IMR-90 (cell line): ENCODE results near the gene C1orf116. TPM values are rescaled to one million over a fixed set of nuclear protein-coding genes. Genes with fewer than 3 reads are reported as not detected.

ENCODE experiments used
- ATAC-seq: fragments of 200-7000 bp; cut with Tn5 transposase; 2 replicates; pipeline ENCODE4 v1.9.1; 2020; ENCODE audit warnings: low read depth, mild to moderate bottlenecking, moderate library complexity
- BruUV-seq: library from RNA; stranded (reverse); fragments of 400-500 nt; replicated peaks from 2 replicates; lab custom pipeline; 2021; lab: Mats Ljungman, UMichigan
- CTCF ChIA-PET: fragments of 300-600 bp; formaldehyde crosslinking; extraction: SDS; loops from one replicate; lab custom pipeline; 2021; ENCODE audit warnings: antibody characterized with exemption; lab: Yijun Ruan, JAX
- POLR2A ChIA-PET: fragments of 300-600 bp; sonication (Branson Sonifier 250); formaldehyde crosslinking; loops from one replicate; lab custom pipeline; 2022; ENCODE audit warnings: antibody characterized with exemption; ENCODE audit not compliant: unreplicated experiment; lab: Charles Lee
- DNase-seq: peaks from one replicate; pipeline ENCODE4 v3.0.0; 2013
- H2AFZ ChIP-seq: replicated peaks from 2 replicates; pipeline ENCODE3; 2013; ENCODE audit warnings: low read length, mild to moderate bottlenecking; ENCODE audit not compliant: poor library complexity
- H2AK5ac ChIP-seq: 2 replicates; pipeline ENCODE4 v1.6.1; 2013; ENCODE audit warnings: low read depth, low read length, inconsistent platforms
- H2AK9ac ChIP-seq: replicated peaks from 2 replicates; pipeline ENCODE3; 2013; ENCODE audit warnings: mild to moderate bottlenecking, low read depth, low read length, moderate library complexity; ENCODE audit not compliant: poor library complexity
- H2BK120ac ChIP-seq: 2 replicates; pipeline ENCODE4 v1.6.1; 2013; ENCODE audit warnings: low read depth, low read length, inconsistent platforms
- H2BK15ac ChIP-seq: 3 replicates; pipeline ENCODE4 v1.6.1; 2013; ENCODE audit warnings: low read depth, low read length, inconsistent platforms
- H2BK20ac ChIP-seq: 2 replicates; pipeline ENCODE4 v1.6.1; 2013; ENCODE audit warnings: low read depth, mild to moderate bottlenecking, inconsistent platforms, low read length, moderate library complexity
- H2BK5ac ChIP-seq: 2 replicates; pipeline ENCODE4 v1.6.1; 2013; ENCODE audit warnings: mild to moderate bottlenecking, low read depth, low read length, inconsistent platforms; ENCODE audit not compliant: poor library complexity, severe bottlenecking
- H3K14ac ChIP-seq: replicated peaks from 2 replicates; pipeline ENCODE4 v1.6.1; 2013; ENCODE audit warnings: low read depth, low read length, inconsistent platforms
- H3K18ac ChIP-seq: 2 replicates; pipeline ENCODE4 v1.6.1; 2013; ENCODE audit warnings: low read depth, low read length, control low read depth
- H3K23ac ChIP-seq: 2 replicates; pipeline ENCODE4 v1.6.1; 2013; ENCODE audit warnings: low read depth, low read length, inconsistent platforms
- H3K27ac ChIP-seq: 2 replicates; pipeline ENCODE4 v1.5.1; 2013; ENCODE audit warnings: mild to moderate bottlenecking, control low read depth, low read length; ENCODE audit not compliant: insufficient read depth
- H3K27me3 ChIP-seq: 2 replicates; pipeline ENCODE4 v1.6.1; 2013; ENCODE audit warnings: low read length; ENCODE audit not compliant: control insufficient read depth, insufficient read depth
- H3K36me3 ChIP-seq: 2 replicates; pipeline ENCODE4 v1.6.1; 2013; ENCODE audit warnings: low read length, mixed read lengths; ENCODE audit not compliant: control insufficient read depth, insufficient read depth
- H3K4ac ChIP-seq: 2 replicates; pipeline ENCODE4 v1.6.1; 2013; ENCODE audit warnings: low read depth, low read length, inconsistent platforms
- H3K4me1 ChIP-seq: 2 replicates; pipeline ENCODE4 v1.6.1; 2013; ENCODE audit warnings: low read length, mixed read lengths; ENCODE audit not compliant: control insufficient read depth, insufficient read depth
- H3K4me2 ChIP-seq: 2 replicates; pipeline ENCODE4 v1.6.1; 2013; ENCODE audit warnings: low read depth, mild to moderate bottlenecking, control low read depth, low read length, moderate library complexity
- H3K4me3 ChIP-seq: 2 replicates; pipeline ENCODE4 v1.5.1; 2013; ENCODE audit warnings: low read depth, mild to moderate bottlenecking, control low read depth, low read length, moderate library complexity; ENCODE audit not compliant: insufficient read depth
- H3K56ac ChIP-seq: 2 replicates; pipeline ENCODE4 v1.6.1; 2013; ENCODE audit warnings: low read length, inconsistent platforms; ENCODE audit not compliant: insufficient read depth; ENCODE audit errors: extremely low read depth
- H3K79me1 ChIP-seq, 2 experiments: 2 replicates each; pipeline ENCODE4 v1.6.1; 2013; ENCODE audit warnings: low read length in 2 of 2, inconsistent platforms in 1 of 2, low read depth in 1 of 2
- H3K9ac ChIP-seq: 2 replicates; pipeline ENCODE4 v1.6.1; 2013; ENCODE audit warnings: low read depth, low read length, control low read depth
- H3K9me1 ChIP-seq: 2 replicates; pipeline ENCODE4 v1.6.1; 2013; ENCODE audit warnings: low read length, inconsistent platforms; ENCODE audit not compliant: insufficient read depth
- H3K9me3 ChIP-seq: 2 replicates; pipeline ENCODE4 v1.6.1; 2013; ENCODE audit warnings: low read length; ENCODE audit not compliant: control insufficient read depth, insufficient read depth
- H4K20me1 ChIP-seq: 2 replicates; pipeline ENCODE4 v1.6.1; 2013; ENCODE audit warnings: low read length, inconsistent platforms; ENCODE audit not compliant: insufficient read depth
- H4K5ac ChIP-seq: 2 replicates; pipeline ENCODE4 v1.6.1; 2013; ENCODE audit warnings: mild to moderate bottlenecking, low read depth, low read length, control low read depth
- H4K8ac ChIP-seq, 2 experiments: 2 replicates each; pipeline ENCODE4 v1.6.1; 2013; ENCODE audit warnings: low read depth in 2 of 2, low read length in 2 of 2, control low read depth in 1 of 2, inconsistent platforms in 1 of 2
- H4K91ac ChIP-seq: 2 replicates; pipeline ENCODE4 v1.6.1; 2013; ENCODE audit warnings: low read depth, low read length, inconsistent platforms; ENCODE audit not compliant: insufficient read depth
- BHLHE40 ChIP-seq: fragments of 150-350 bp; IDR thresholded peaks from 2 replicates; pipeline ENCODE4 v1.6.1; 2016; ENCODE audit warnings: mild to moderate bottlenecking, low read depth, low read length
- CEBPB ChIP-seq: IDR thresholded peaks from 2 replicates; pipeline ENCODE4 v1.6.1; 2012; ENCODE audit warnings: low read depth, low read length, improper control_type of control experiment
- CHD1 ChIP-seq: IDR thresholded peaks from 2 replicates; pipeline ENCODE4 v1.6.1; 2012; ENCODE audit warnings: low read depth, low read length, improper control_type of control experiment
- CTCF ChIP-seq: conservative IDR thresholded peaks from 2 replicates; pipeline ENCODE4 v1.5.1; 2012; ENCODE audit warnings: mild to moderate bottlenecking, low read depth, low read length, improper control_type of control experiment
- ELK1 ChIP-seq: fragments of 150-350 bp; IDR thresholded peaks from 2 replicates; pipeline ENCODE4 v1.6.1; 2016; ENCODE audit warnings: low read depth, mild to moderate bottlenecking, low read length, moderate library complexity, borderline replicate concordance
- FOS ChIP-seq: fragments of 150-350 bp; IDR thresholded peaks from 2 replicates; pipeline ENCODE4 v1.6.1; 2016; ENCODE audit warnings: low read depth, low read length
- MAFK ChIP-seq: IDR thresholded peaks from 2 replicates; pipeline ENCODE4 v1.6.1; 2012; ENCODE audit warnings: low read depth, low read length, improper control_type of control experiment
- MAZ ChIP-seq: IDR thresholded peaks from 2 replicates; pipeline ENCODE4 v1.6.1; 2012; ENCODE audit warnings: low read depth, mild to moderate bottlenecking, low read length, improper control_type of control experiment, moderate library complexity, borderline replicate concordance
- MXI1 ChIP-seq: IDR thresholded peaks from 2 replicates; pipeline ENCODE4 v1.6.1; 2012; ENCODE audit warnings: low read depth, mild to moderate bottlenecking, low read length, moderate library complexity, borderline replicate concordance
- NFE2L2 ChIP-seq: fragments of 150-350 bp; IDR thresholded peaks from 2 replicates; pipeline ENCODE4 v1.6.1; 2016; ENCODE audit warnings: low read depth, mild to moderate bottlenecking, low read length
- POLR2A ChIP-seq: IDR thresholded peaks from 2 replicates; pipeline ENCODE4 v1.6.1; 2012; ENCODE audit warnings: mild to moderate bottlenecking, low read depth, low read length
- RAD21 ChIP-seq: IDR thresholded peaks from 2 replicates; pipeline ENCODE4 v1.6.1; 2012; ENCODE audit warnings: low read length, improper control_type of control experiment
- RCOR1 ChIP-seq: IDR thresholded peaks from 2 replicates; pipeline ENCODE4 v1.6.1; 2012; ENCODE audit warnings: mild to moderate bottlenecking, low read length, improper control_type of control experiment; ENCODE audit not compliant: insufficient replicate concordance
- RFX5 ChIP-seq: IDR thresholded peaks from 2 replicates; pipeline ENCODE4 v1.8.0; 2012; ENCODE audit warnings: low read depth, mild to moderate bottlenecking, low read length, moderate library complexity
- SMC3 ChIP-seq: fragments of 150-350 bp; IDR thresholded peaks from 2 replicates; pipeline ENCODE4 v1.6.1; 2016; ENCODE audit warnings: low read depth, mild to moderate bottlenecking, antibody characterized with exemption, low read length, moderate library complexity
- WGBS, 2 experiments: methylation state at CpG; one replicate each; pipeline versions ENCODE4 v1.1.5 to v1.1.7; 2013; ENCODE audit warnings: missing lambda C conversion rate in 2 of 2; ENCODE audit not compliant: insufficient read length in 1 of 2; ENCODE audit errors: extremely low coverage in 2 of 2; 5-methylcytosine and 5-hydroxymethylcytosine counted together
- dilution Hi-C: fragments of 300-500 bp; cut with HindIII; formaldehyde crosslinking; loops from one replicate; pipeline ENCODE4 v1.14.3; 2018; ENCODE audit warnings: low sequenced_read_pairs; ENCODE audit not compliant: unreplicated experiment
- in situ Hi-C: fragments of 300-500 bp; cut with MboI; formaldehyde crosslinking; loops from 3 replicates; pipeline ENCODE4 v1.14.3; 2019; ENCODE audit warnings: low sequenced_read_pairs, inconsistent platforms, mixed read lengths
- intact Hi-C: fragments of 100-400 bp; cut with micrococcal nuclease; formaldehyde crosslinking; loops from 2 replicates; pipeline ENCODE4 v1.10.0; 2022
- polyA plus RNA-seq, 3 experiments: library from polyadenylated mRNA; depleted of rRNA; stranded (reverse); fragments of >200 nt; gene quantifications; 2 replicates each; pipeline ENCODE4 v1.2.3, GENCODE V29; 2012; ENCODE audit warnings: low replicate concordance in 1 of 3
- total RNA-seq: library from RNA; depleted of rRNA; stranded (reverse); fragments of >200 nt; gene quantifications from 2 replicates; pipeline ENCODE4 v1.2.3, GENCODE V29; 2012
- TF ChIP-seq, protein P1 (sequence below): fragments of 150-350 bp; IDR thresholded peaks from 2 replicates; pipeline ENCODE4 v1.6.1; 2017; ENCODE audit warnings: mild to moderate bottlenecking, antibody characterized with exemption, low read length, low read depth

Gene C1orf116
- total and polyA plus RNA-seq, 2 of the 4 experiments (the other 2 are of a cell fraction) = under 0.01 to 0.03 TPM

GRCh38 chr1:207000651-207001291, 31.8 kb downstream of the C1orf116 start:
- TF ChIP-seq FOS = no peak
- no peak for TF ChIP-seq MAFK
- no peak for TF ChIP-seq NFE2L2
- no peak for TF ChIP-seq POLR2A
- TF ChIP-seq RCOR1 = no peak
- no peak for TF ChIP-seq RAD21
- TF ChIP-seq MAZ = no peak
- TF ChIP-seq CEBPB = no peak
- TF ChIP-seq, protein P1, sequence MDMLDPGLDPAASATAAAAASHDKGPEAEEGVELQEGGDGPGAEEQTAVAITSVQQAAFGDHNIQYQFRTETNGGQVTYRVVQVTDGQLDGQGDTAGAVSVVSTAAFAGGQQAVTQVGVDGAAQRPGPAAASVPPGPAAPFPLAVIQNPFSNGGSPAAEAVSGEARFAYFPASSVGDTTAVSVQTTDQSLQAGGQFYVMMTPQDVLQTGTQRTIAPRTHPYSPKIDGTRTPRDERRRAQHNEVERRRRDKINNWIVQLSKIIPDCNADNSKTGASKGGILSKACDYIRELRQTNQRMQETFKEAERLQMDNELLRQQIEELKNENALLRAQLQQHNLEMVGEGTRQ = no peak
- no peak for TF ChIP-seq BHLHE40
- no peak for TF ChIP-seq CHD1
- no peak for TF ChIP-seq MXI1
- no peak for TF ChIP-seq SMC3
- no peak for TF ChIP-seq CTCF
- no peak for TF ChIP-seq ELK1
- no peak for TF ChIP-seq RFX5
- no peak overlapping the region for H3K4me2 ChIP-seq
- H4K20me1 ChIP-seq = no peaks in the 10 kb centered on the region
- DNase-seq = no peak
- H3K9ac ChIP-seq = no peak overlapping the region
- no peaks in the 10 kb centered on the region for H3K36me3 ChIP-seq
- no peak overlapping the region for H3K4ac ChIP-seq
- no peak for ATAC-seq
- no peak overlapping the region for H3K27ac ChIP-seq
- no peak overlapping the region for H2AK5ac ChIP-seq
- H3K23ac ChIP-seq = no peak overlapping the region
- no peaks in the 10 kb centered on the region for H3K4me1 ChIP-seq
- WGBS, 2 experiments = no CpG with 5 or more reads among the region's 5 CpGs
- no peak overlapping the region for H2BK20ac ChIP-seq
- H3K56ac ChIP-seq = no peak overlapping the region
- intact Hi-C loops = no loop called here
- H3K4me3 ChIP-seq = no peak overlapping the region
- H2BK15ac ChIP-seq = no peak overlapping the region
- H3K9me1 ChIP-seq = no peaks in the 10 kb centered on the region
- H2BK5ac ChIP-seq = no peak overlapping the region
- peaks cover 5% of the 10 kb centered on the region; the same call in 1 of the 2 replicates for H3K27me3 ChIP-seq
- no peak overlapping the region for H4K8ac ChIP-seq
- BruUV-seq = no TSS peak
- H2AK9ac ChIP-seq = no peak overlapping the region
- POLR2A ChIA-PET = no interaction called here
- no peak overlapping the region for H4K5ac ChIP-seq
- H3K79me1 ChIP-seq = no peaks in the 10 kb centered on the region
- H3K14ac ChIP-seq = no peak overlapping the region
- H3K9me3 ChIP-seq = no peaks in the 10 kb centered on the region
- CTCF ChIA-PET = no interaction called here
- H2BK120ac ChIP-seq = no peak overlapping the region
- in situ Hi-C loops = no loop called here
- no peak overlapping the region for H2AFZ ChIP-seq
- dilution Hi-C loops = no loop called here
- H4K91ac ChIP-seq = no peak overlapping the region
- H3K18ac ChIP-seq = no peak overlapping the region
